SK-N-SH treated with all-trans-retinoic acid at 6 μM for 48 hours (cell line): ENCODE data around the gene VSIG4.

ENCODE experiments used
- CSDC2 ChIP-seq: fragments of 250-450 bp; sonication (Bioruptor Pico); IDR thresholded peaks from 2 replicates; pipeline ENCODE4 v1.5.0; 2020; ENCODE audit warnings: mild to moderate bottlenecking, moderate library complexity
- ESRRG ChIP-seq: fragments of 250-450 bp; sonication (Bioruptor Pico); IDR thresholded peaks from 2 replicates; pipeline ENCODE4 v1.6.1; 2021; ENCODE audit warnings: mild to moderate bottlenecking
- PATZ1 ChIP-seq: fragments of 250-450 bp; sonication (Bioruptor Pico); IDR thresholded peaks from 2 replicates; pipeline ENCODE4 v1.8.0; 2020; ENCODE audit warnings: mild to moderate bottlenecking, moderate library complexity, borderline replicate concordance
- ZFP3 ChIP-seq: fragments of 250-450 bp; sonication (Bioruptor Pico); IDR thresholded peaks from 2 replicates; pipeline ENCODE4 v1.5.0; 2020; ENCODE audit warnings: mild to moderate bottlenecking, moderate library complexity

GRCh38 chrX:66009231-66009845 is 30.5 kb downstream of the VSIG4 start:
- no peak for TF ChIP-seq ZFP3 (CRISPR knock-in tag)
- no peak for TF ChIP-seq PATZ1 (CRISPR knock-in tag)
- TF ChIP-seq CSDC2 (CRISPR knock-in tag): no peak
- TF ChIP-seq ESRRG (CRISPR knock-in tag): no peak
